ENCODE data around the gene EMP2. TPM values are rescaled to one million over a fixed set of nuclear protein-coding genes. Genes with fewer than 3 reads are reported as not detected.

The EMP2 gene
- total and polyA plus RNA-seq, 8 donors: 5.5 to 13.7 (median 9.3) TPM

- intact Hi-C loops (cut with DNase I): no loop called here
- no peak for ATAC-seq
Measured at GRCh38 chr16:10614685-10615084, 34.3 kb upstream of the EMP2 start.

GRCh38 chr16:10613785-10614485 is 33.5 kb upstream of the EMP2 start:
- Histone ChIP-seq H3K27me3 (no peaks in the 10 kb centered on the region), H3K4me1 (no peaks in the 10 kb centered on the region), H3K4me3 (no peak overlapping the region), H3K27ac (no peak overlapping the region), H3K36me3 (no peaks in the 10 kb centered on the region), H3K9me3 (no peaks in the 10 kb centered on the region)
- FAIRE-seq (no peak), DNase-seq (no peak), ATAC-seq (no peak)
- TF ChIP-seq CTCF (IDR thresholded peaks at IDR 0.05): no peak
- intact Hi-C loops (cut with DNase I): no loop called here
- 76 to 84% methylated on average over 6 of the region's 6 CpGs for WGBS, 2 donors

More at GRCh38 chr16:10614685-10615084, 34.3 kb upstream of the EMP2 start:
- FAIRE-seq (no peak), DNase-seq (no peak)
- no peaks in the 10 kb centered on the region for H3K27me3 ChIP-seq
- no peaks in the 10 kb centered on the region for H3K36me3 ChIP-seq
- H3K4me1 ChIP-seq: no peaks in the 10 kb centered on the region
- no peaks in the 10 kb centered on the region for H3K9me3 ChIP-seq
- no peak overlapping the region for H3K27ac ChIP-seq
- no peak overlapping the region for H3K4me3 ChIP-seq
- TF ChIP-seq CTCF (IDR thresholded peaks at IDR 0.05): no peak

- H3K27ac ChIP-seq: no peak overlapping the region
- no peaks in the 10 kb centered on the region for H3K9me3 ChIP-seq
- 53 to 65% methylated on average over 6 of the region's 6 CpGs for WGBS, 2 donors
- no peaks in the 10 kb centered on the region for H3K4me1 ChIP-seq
- no peak overlapping the region for H3K4me3 ChIP-seq
- no peak for DNase-seq
- no peak for ATAC-seq
- FAIRE-seq: no peak
- no peaks in the 10 kb centered on the region for H3K36me3 ChIP-seq
- no peak for TF ChIP-seq CTCF (IDR thresholded peaks at IDR 0.05)
- no peaks in the 10 kb centered on the region for H3K27me3 ChIP-seq
- intact Hi-C loops (cut with DNase I): no loop called here
Measured at GRCh38 chr16:10612649-10613179, 32.3 kb upstream of the EMP2 start.

GRCh38 chr16:10611825-10612342 is 31.5 kb upstream of the EMP2 start:
- no peaks in the 10 kb centered on the region for H3K27me3 ChIP-seq
- TF ChIP-seq CTCF (IDR thresholded peaks at IDR 0.05): no peak
- no peak overlapping the region for H3K4me3 ChIP-seq
- intact Hi-C loops (cut with DNase I): no loop called here
- ATAC-seq (no peak), DNase-seq (no peak), FAIRE-seq (no peak)
- no peaks in the 10 kb centered on the region for H3K36me3 ChIP-seq
- 76 to 79% methylated on average over 6 of the region's 6 CpGs for WGBS, 2 donors
- H3K9me3 ChIP-seq: no peaks in the 10 kb centered on the region
- H3K4me1 ChIP-seq: no peaks in the 10 kb centered on the region
- no peak overlapping the region for H3K27ac ChIP-seq
